GM23248 (cell line): ENCODE results near the gene SLC22A5.

Experiments
- EZH2 ChIP-seq: fragments of 200-600 bp; sonication (generic); IDR thresholded peaks from 2 replicates; pipeline ENCODE4 v1.6.1; 2018; ENCODE audit warnings: antibody characterized with exemption, mild to moderate bottlenecking; ENCODE audit not compliant: insufficient read depth, poor library complexity, severe bottlenecking
- EZH2phosphoT487 ChIP-seq: fragments of 200-600 bp; sonication (generic); IDR thresholded peaks from 2 replicates; pipeline ENCODE4 v1.6.1; 2018; ENCODE audit warnings: antibody characterized with exemption, moderate library complexity, mild to moderate bottlenecking, low read depth; ENCODE audit not compliant: insufficient read depth

- no peak for TF ChIP-seq EZH2phosphoT487
- TF ChIP-seq EZH2: no peak
Observed at GRCh38 chr5:132417889-132418485, 48.5 kb downstream of the SLC22A5 start.
